SK-N-SH treated with all-trans-retinoic acid at 6 μM for 48 hours (cell line): ENCODE measurements around the gene OLFML2A.

Experiments
- ATAC-seq: fragments of 200-7000 bp; cut with Tn5 transposase; 3 replicates; pipeline ENCODE4 v1.9.1; 2020; ENCODE audit warnings: mild to moderate bottlenecking, moderate library complexity
- ARNTL ChIP-seq: fragments of 450-650 bp; formaldehyde crosslinking; IDR thresholded peaks from 2 replicates; pipeline ENCODE4 v1.5.0; 2020; ENCODE audit warnings: low read depth, mild to moderate bottlenecking, moderate library complexity, borderline replicate concordance
- BACH2 ChIP-seq: fragments of 250-450 bp; sonication (Bioruptor Pico); IDR thresholded peaks from 2 replicates; pipeline ENCODE4 v1.9.0; 2021; ENCODE audit warnings: mild to moderate bottlenecking, borderline replicate concordance
- CREB5 ChIP-seq: fragments of 250-450 bp; sonication (Bioruptor Pico); IDR thresholded peaks from 2 replicates; pipeline ENCODE4 v1.5.1; 2020; ENCODE audit warnings: low read depth, mild to moderate bottlenecking, moderate library complexity
- CSDC2 ChIP-seq: fragments of 250-450 bp; sonication (Bioruptor Pico); IDR thresholded peaks from 2 replicates; pipeline ENCODE4 v1.5.0; 2020; ENCODE audit warnings: mild to moderate bottlenecking, moderate library complexity
- CSRNP3 ChIP-seq: fragments of 250-450 bp; sonication (Bioruptor Pico); IDR thresholded peaks from 2 replicates; pipeline ENCODE4 v1.5.1; 2021; ENCODE audit warnings: mild to moderate bottlenecking, moderate library complexity
- ESRRG ChIP-seq: fragments of 250-450 bp; sonication (Bioruptor Pico); IDR thresholded peaks from 2 replicates; pipeline ENCODE4 v1.6.1; 2021; ENCODE audit warnings: mild to moderate bottlenecking
- GLIS3 ChIP-seq: fragments of 250-450 bp; sonication (Bioruptor Pico); IDR thresholded peaks from 2 replicates; pipeline ENCODE4 v1.5.0; 2020; ENCODE audit warnings: mild to moderate bottlenecking, moderate library complexity
- ISL1 ChIP-seq: fragments of 250-450 bp; sonication (Bioruptor Pico); IDR thresholded peaks from 2 replicates; pipeline ENCODE4 v2.1.2; 2022; ENCODE audit warnings: mild to moderate bottlenecking, moderate library complexity
- OSR1 ChIP-seq: fragments of 250-450 bp; sonication (Bioruptor Pico); IDR thresholded peaks from 2 replicates; pipeline ENCODE4 v1.8.0; 2022; ENCODE audit warnings: moderate library complexity, mild to moderate bottlenecking, inconsistent platforms
- PATZ1 ChIP-seq: fragments of 250-450 bp; sonication (Bioruptor Pico); IDR thresholded peaks from 2 replicates; pipeline ENCODE4 v1.8.0; 2020; ENCODE audit warnings: mild to moderate bottlenecking, moderate library complexity, borderline replicate concordance
- POU6F1 ChIP-seq: fragments of 250-450 bp; sonication (Bioruptor Pico); IDR thresholded peaks from 2 replicates; pipeline ENCODE4 v1.8.0; 2021; ENCODE audit warnings: low read depth, mild to moderate bottlenecking, moderate library complexity, borderline replicate concordance
- PPARA ChIP-seq: fragments of 250-450 bp; sonication (Bioruptor Pico); IDR thresholded peaks from 2 replicates; pipeline ENCODE4 v1.5.0; 2020; ENCODE audit warnings: mild to moderate bottlenecking, borderline replicate concordance
- RARB ChIP-seq: fragments of 250-450 bp; sonication (Bioruptor Pico); IDR thresholded peaks from 2 replicates; pipeline ENCODE4 v1.8.0; 2021; ENCODE audit warnings: mild to moderate bottlenecking, moderate library complexity
- SNAI2 ChIP-seq: fragments of 250-450 bp; sonication (Bioruptor Pico); IDR thresholded peaks from 2 replicates; pipeline ENCODE4 v1.5.0; 2020; ENCODE audit warnings: mild to moderate bottlenecking, moderate library complexity
- TCF4 ChIP-seq: fragments of 250-450 bp; sonication (Bioruptor Pico); IDR thresholded peaks from 2 replicates; pipeline ENCODE4 v1.8.0; 2021; ENCODE audit warnings: mild to moderate bottlenecking, moderate library complexity, borderline replicate concordance
- TOX ChIP-seq: fragments of 250-450 bp; sonication (Bioruptor Pico); IDR thresholded peaks from 2 replicates; pipeline ENCODE4 v1.8.0; 2021; ENCODE audit warnings: mild to moderate bottlenecking, moderate library complexity, borderline replicate concordance
- TSHZ2 ChIP-seq: fragments of 250-450 bp; sonication (Bioruptor Pico); IDR thresholded peaks from 2 replicates; pipeline ENCODE4 v1.5.0; 2020; ENCODE audit warnings: mild to moderate bottlenecking, moderate library complexity
- ZC3H10 ChIP-seq: fragments of 250-450 bp; sonication (Bioruptor Pico); IDR thresholded peaks from 2 replicates; pipeline ENCODE4 v1.5.1; 2021; ENCODE audit warnings: mild to moderate bottlenecking, moderate library complexity
- ZFP3 ChIP-seq: fragments of 250-450 bp; sonication (Bioruptor Pico); IDR thresholded peaks from 2 replicates; pipeline ENCODE4 v1.5.0; 2020; ENCODE audit warnings: mild to moderate bottlenecking, moderate library complexity
- ZFP30 ChIP-seq: fragments of 450-650 bp; formaldehyde crosslinking; IDR thresholded peaks from 2 replicates; pipeline ENCODE4 v1.5.0; 2022; ENCODE audit warnings: mild to moderate bottlenecking, moderate library complexity
- ZNF565 ChIP-seq: fragments of 450-650 bp; formaldehyde crosslinking; conservative IDR thresholded peaks from 2 replicates; pipeline ENCODE4 v1.5.0; 2020; ENCODE audit warnings: low read depth, mild to moderate bottlenecking, moderate library complexity
- ZNF70 ChIP-seq: fragments of 450-650 bp; formaldehyde crosslinking; IDR thresholded peaks from 2 replicates; pipeline ENCODE4 v1.5.0; 2020; ENCODE audit warnings: mild to moderate bottlenecking, moderate library complexity
- ZNF8 ChIP-seq: fragments of 450-650 bp; formaldehyde crosslinking; IDR thresholded peaks from 2 replicates; pipeline ENCODE4 v1.5.0; 2020; ENCODE audit warnings: mild to moderate bottlenecking, moderate library complexity

Gene OLFML2A

GRCh38 chr9:124766326-124766725, 10.6 kb upstream of the OLFML2A start:
- TF ChIP-seq PATZ1 (CRISPR knock-in tag), result no peak
- no peak for TF ChIP-seq SNAI2
- no peak for TF ChIP-seq GLIS3 (CRISPR knock-in tag)
- no peak for TF ChIP-seq OSR1 (CRISPR knock-in tag)
- no peak for TF ChIP-seq BACH2 (CRISPR knock-in tag)
- TF ChIP-seq TSHZ2 (CRISPR knock-in tag), result no peak
- TF ChIP-seq ZNF70 (CRISPR knock-in tag), result no peak
- no peak for TF ChIP-seq ZFP3 (CRISPR knock-in tag)
- no peak for TF ChIP-seq ZNF8 (CRISPR knock-in tag)
- TF ChIP-seq PPARA (CRISPR knock-in tag), result no peak
- TF ChIP-seq TOX (CRISPR knock-in tag), result no peak
- no peak for TF ChIP-seq POU6F1

GRCh38 chr9:124766815-124767554, 9.9 kb upstream of the OLFML2A start:
- ATAC-seq, result no peak
- TF ChIP-seq BACH2 (CRISPR knock-in tag), result no peak
- TF ChIP-seq ESRRG, result no peak
- TF ChIP-seq ZNF70 (CRISPR knock-in tag), result no peak
- TF ChIP-seq GLIS3 (CRISPR knock-in tag), result no peak
- no peak for TF ChIP-seq ZC3H10
- no peak for TF ChIP-seq PPARA (CRISPR knock-in tag)
- TF ChIP-seq SNAI2, result no peak
- no peak for TF ChIP-seq CREB5 (CRISPR knock-in tag)
- no peak for TF ChIP-seq TCF4
- no peak for TF ChIP-seq ISL1 (CRISPR knock-in tag)
- TF ChIP-seq ZNF565, result no peak
- TF ChIP-seq CSRNP3 (CRISPR knock-in tag), result no peak
- no peak for TF ChIP-seq RARB (CRISPR knock-in tag)
- TF ChIP-seq, all 23 proteins: peak for 0

More at GRCh38 chr9:124766326-124766725, 10.6 kb upstream of the OLFML2A start:
- no peak for ATAC-seq

GRCh38 chr9:124767821-124768220, 9.1 kb upstream of the OLFML2A start:
- ATAC-seq, result no peak
- no peak for TF ChIP-seq CSDC2
- no peak for TF ChIP-seq ZFP30
- TF ChIP-seq BACH2 (CRISPR knock-in tag), result no peak
- TF ChIP-seq ISL1 (CRISPR knock-in tag), result no peak
- TF ChIP-seq TCF4, result no peak
- no peak for TF ChIP-seq ARNTL (CRISPR knock-in tag)
- no peak for TF ChIP-seq ZNF8 (CRISPR knock-in tag)
- TF ChIP-seq ZFP3 (CRISPR knock-in tag), result no peak
- TF ChIP-seq CREB5 (CRISPR knock-in tag), result no peak
- TF ChIP-seq TOX (CRISPR knock-in tag), result no peak
- TF ChIP-seq PPARA (CRISPR knock-in tag), result no peak
- TF ChIP-seq ESRRG, result no peak
- no peak for TF ChIP-seq OSR1 (CRISPR knock-in tag)
